Ureter (tissue), 1 donor: Measurements from ENCODE around the gene KIF16B. TPM values are rescaled to one million over a fixed set of nuclear protein-coding genes. Genes with fewer than 3 reads are reported as not detected.
A peak's percentile ranks its signal among the peaks of the same experiment; 100 is the strongest.
"Not testable (repeated sequence)": the region's sequence is repeated elsewhere in the genome, so short reads cannot be mapped to it uniquely, and the experiment has no call there.

ENCODE experiments used
- DNase-seq: peaks from one replicate; pipeline ENCODE4 v3.0.0-alpha.2; 2020; ENCODE audit warnings: low spot score
- total RNA-seq: library from RNA; stranded (reverse); gene quantifications from one replicate; pipeline ENCODE4 v1.2.4, GENCODE V29; 2023
- donor health status: DM: yes; HTN: yes; CAD: no.

KIF16B gene, protein sequence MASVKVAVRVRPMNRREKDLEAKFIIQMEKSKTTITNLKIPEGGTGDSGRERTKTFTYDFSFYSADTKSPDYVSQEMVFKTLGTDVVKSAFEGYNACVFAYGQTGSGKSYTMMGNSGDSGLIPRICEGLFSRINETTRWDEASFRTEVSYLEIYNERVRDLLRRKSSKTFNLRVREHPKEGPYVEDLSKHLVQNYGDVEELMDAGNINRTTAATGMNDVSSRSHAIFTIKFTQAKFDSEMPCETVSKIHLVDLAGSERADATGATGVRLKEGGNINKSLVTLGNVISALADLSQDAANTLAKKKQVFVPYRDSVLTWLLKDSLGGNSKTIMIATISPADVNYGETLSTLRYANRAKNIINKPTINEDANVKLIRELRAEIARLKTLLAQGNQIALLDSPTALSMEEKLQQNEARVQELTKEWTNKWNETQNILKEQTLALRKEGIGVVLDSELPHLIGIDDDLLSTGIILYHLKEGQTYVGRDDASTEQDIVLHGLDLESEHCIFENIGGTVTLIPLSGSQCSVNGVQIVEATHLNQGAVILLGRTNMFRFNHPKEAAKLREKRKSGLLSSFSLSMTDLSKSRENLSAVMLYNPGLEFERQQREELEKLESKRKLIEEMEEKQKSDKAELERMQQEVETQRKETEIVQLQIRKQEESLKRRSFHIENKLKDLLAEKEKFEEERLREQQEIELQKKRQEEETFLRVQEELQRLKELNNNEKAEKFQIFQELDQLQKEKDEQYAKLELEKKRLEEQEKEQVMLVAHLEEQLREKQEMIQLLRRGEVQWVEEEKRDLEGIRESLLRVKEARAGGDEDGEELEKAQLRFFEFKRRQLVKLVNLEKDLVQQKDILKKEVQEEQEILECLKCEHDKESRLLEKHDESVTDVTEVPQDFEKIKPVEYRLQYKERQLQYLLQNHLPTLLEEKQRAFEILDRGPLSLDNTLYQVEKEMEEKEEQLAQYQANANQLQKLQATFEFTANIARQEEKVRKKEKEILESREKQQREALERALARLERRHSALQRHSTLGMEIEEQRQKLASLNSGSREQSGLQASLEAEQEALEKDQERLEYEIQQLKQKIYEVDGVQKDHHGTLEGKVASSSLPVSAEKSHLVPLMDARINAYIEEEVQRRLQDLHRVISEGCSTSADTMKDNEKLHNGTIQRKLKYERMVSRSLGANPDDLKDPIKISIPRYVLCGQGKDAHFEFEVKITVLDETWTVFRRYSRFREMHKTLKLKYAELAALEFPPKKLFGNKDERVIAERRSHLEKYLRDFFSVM (N-terminal part only)
- total RNA-seq: 30.4 TPM

DNA sequence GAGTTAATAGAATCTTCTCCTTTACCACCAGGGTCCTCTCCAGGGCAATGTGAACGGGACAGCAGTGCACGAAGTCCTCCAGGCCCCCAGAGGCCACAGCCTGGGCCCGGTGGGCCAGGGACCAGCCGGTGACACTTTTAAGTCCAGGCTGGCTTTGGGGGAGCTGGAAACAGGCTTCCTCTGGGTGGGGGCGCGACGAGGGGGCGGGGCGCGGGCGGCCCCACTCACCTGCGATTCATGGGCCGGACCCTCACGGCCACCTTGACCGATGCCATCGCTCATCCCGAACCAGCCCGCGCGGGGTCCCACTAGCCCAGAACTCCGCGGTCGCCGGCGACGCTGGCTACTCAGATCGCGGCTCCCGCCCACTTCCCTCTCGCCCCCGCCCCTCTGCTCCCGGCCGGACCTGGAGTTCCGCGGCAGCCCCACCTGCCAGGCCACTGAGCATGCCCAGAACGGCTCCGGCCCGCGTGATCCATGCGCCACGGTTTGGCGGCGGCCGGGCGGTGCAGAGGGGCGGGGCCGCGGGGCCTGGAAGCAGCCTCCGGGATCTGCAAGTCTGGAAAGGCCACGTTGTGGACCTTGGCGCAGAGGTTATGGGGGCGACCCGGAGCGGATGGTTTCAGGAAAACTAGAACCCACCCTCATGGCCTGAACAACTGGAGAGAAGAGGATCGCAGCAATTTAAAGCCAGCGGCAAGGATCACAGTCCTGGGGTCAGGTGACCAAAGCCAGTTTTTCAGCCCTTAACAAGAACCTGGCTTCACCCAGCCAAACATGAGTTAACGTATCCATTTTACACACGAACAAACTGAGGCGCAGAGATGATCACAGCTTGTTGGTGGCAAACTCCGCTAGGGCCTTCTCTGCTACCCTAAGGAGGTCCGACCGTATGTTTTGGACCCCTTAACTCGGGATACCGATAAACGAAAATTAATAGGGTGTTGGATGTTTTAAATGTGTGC, at the start of gene KIF16B:
KIF16B (minus strand) TSS at position 448 of the 965 bp plus-strand sequence; CDS start at position 275, 173 bp downstream.
- peak; percentile 94 for DNase-seq

DNA sequence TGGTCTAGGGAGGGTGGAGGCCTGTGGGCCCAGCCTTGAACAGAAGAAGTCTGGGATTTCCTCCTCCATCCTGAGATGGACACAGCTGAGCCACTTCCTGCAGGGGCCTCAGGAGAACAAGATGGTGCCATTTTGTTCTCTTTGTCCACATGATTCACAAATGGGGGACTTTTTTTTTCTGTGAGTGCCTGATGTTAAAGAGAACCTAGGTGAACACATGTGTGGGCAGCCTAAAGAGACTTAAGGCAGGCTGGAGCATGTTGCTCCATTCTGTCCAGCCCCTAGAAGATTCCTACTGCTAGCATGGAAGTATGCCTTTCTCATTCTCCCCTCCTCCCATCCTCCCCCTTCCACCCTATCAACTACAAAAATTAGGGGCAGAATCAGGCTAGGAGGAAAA, 49.3 kb upstream of the KIF16B start:
- no peak for DNase-seq

DNA sequence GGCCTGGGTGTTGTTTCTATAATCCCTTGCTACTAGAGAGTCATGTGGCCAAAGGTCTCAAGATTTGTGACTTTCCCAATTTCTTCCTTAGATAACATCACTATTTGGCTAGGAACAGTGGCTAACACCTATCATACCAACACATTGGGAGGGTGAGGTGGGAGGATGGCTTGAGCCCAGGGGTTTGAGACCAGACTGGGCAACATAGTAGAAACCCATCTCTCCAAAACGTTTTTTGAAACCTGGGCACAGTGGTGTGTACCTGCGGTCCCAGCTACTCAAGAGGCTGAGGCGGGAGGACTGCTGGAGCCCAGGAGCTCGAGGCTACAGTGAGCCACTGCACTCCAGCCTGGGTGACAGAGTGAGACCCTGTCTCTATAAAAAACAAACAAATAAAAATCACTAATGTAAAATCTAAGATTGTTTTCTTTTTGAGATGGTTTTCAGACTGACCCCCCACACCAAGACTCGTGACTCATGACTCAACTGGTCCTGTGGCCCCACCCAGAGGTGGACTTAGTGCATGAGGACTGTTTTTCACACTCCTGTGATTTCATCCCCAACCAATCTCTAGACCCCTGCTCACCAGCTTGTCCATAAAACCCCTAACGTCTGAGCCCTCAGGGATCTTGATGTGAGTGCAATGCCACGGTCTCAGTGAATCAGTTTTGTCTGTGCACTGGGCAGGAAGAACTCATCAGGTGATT, 48.3 kb upstream of the KIF16B start:
- DNase-seq: no peak

DNA sequence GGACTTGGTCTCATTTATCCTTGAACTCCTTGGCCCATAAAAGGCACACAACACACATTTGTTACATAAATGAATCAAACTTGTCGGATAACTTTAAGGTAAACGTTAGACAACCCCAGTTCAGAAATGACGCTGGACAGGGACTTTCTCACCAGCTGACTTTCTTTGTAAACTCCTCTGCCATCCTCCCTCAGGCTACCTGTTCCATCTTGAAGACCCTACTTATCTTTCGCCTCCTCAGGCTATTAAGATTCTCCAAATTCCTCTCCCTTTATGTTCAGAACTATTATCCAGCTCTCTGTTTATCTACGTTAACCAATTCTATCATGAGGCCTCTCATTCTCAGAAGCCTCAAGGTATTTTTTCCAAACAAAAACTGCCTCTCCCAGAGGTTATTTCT, 47.7 kb upstream of the KIF16B start:
- no peak for DNase-seq

DNA sequence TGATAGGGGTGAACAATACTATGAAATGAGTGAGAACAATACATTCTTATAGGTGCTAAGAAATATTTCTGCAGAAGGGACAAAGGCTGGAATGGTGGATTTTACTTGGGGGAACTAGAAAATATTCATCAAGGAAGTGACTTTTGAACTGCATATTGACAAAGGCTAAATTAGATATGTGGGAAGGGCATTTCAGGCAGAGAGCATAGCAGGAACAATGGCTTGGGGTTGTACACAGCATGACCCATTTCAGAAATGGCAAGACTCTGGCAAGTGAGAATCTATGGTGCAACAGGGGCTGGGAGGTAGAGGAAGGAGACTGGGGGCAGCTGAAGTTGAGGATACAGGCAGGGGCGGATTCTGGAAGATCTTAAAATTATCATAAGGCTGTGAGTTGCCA, 46.7 kb upstream of the KIF16B start:
- no peak for DNase-seq

DNA sequence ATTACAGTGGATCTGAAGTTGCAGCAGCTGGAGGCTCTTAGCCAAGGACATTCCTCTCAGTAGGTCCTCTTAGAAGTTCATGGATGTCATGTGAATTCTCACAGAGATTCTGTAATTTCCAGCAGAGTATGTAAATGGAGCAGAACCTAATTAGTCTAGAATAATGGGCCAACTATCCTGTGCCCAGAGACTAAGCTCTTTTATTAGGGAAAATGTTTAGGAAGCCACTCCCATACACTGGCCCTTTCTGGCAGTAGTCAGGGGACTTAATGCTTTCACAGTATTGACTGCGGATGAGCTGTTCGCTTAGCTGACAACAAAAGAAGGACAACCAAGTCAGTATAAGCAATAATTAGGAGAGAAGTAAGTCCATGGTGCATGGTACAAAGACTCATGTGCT, 43.8 kb upstream of the KIF16B start:
- DNase-seq: no peak

DNA sequence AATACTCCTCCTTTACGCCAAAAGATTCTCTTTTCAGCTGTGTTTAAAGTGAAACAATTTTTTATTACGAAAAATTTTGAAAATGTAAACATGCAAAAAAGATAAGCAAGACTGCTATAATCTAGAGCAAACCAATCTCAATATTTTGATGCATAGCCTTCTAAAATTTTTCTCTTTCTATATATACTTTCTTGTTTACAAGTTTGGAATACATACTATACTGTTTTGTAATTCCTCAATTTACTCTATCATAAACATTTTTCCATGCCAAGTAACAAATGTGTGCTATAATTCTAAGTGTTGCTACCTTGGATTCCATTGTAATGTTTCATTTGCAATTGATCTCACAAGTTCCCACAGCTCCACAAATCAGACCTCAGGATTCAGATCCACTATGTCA, 43.1 kb upstream of the KIF16B start:
- no peak for DNase-seq

DNA sequence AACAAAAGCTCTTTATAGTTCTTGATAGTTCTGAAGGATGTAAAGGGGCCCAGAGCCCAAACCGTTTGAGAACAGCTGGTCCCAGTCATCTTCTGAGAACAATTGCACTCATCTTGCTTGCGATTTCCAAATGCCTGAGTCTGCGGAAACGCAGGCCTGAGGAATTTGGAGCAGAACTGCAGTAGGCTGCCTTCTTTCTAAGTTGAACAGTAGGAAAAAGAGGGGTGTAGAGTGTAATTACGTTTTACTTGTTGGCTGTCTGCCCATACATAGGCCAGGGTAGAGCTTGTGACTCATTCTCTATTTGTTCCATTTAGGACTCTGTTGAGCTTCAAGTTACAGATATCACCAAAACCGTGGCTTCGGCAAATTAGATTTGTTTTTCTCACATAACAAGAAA, 42.0 kb upstream of the KIF16B start:
- DNase-seq: no peak

DNA sequence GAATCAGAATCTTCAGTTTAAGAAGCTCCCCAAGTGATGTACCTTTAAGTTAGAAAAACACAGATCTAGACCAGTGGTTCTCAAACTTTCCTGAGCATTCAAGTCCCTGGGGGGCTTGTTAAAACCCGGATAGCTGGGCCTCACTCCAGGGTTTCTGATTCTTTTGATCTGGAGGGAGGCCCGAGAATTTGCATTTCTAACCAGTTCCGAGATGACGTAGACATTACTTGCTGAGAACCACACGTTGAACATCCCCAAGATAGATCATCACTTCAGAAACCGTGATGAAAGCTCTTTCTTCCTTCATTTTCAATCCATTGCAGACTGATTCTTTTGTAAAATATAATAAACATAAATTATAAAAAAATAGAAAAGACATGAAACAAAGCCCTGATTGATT, 40.7 kb upstream of the KIF16B start:
- no peak for DNase-seq

DNA sequence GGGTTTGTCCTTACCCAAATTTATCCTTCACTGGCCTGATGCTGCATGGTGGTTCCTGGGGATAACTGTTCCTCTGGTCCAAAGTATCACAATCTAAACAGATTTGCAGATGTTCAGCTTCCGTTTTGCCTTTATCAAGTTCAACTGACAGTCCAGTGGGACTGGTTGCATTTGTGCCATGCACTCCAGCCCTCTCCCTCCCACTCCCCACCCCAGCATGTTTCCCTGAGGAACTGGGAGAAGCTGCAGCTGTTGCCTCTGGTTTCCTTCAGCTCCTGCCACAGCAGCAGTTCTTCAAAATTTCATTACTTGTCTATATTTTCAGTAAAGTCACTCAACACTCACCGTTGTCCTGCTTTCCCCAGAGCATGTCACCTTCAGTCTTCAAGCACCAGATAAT, 39.5 kb upstream of the KIF16B start:
- no peak for DNase-seq

DNA sequence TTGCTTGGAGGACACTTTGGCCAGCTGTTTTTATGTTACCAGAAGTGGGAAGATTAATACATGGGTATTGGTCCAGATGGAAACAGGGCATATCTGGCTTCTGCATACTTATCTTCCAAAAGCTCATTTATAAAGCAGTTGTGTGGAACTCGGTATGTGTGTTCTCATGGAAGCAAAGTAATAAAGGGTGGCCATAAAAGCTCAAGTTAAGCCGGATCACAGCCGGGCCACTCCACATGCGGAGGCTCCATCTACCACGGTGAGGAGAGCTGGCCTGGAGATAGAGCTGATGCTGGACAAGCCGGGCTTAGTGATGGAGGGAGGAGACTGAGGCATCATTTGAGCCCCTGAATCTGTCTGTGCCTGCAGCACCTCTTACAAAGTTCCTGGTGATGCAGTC, 38.6 kb upstream of the KIF16B start:
- DNase-seq: no peak

DNA sequence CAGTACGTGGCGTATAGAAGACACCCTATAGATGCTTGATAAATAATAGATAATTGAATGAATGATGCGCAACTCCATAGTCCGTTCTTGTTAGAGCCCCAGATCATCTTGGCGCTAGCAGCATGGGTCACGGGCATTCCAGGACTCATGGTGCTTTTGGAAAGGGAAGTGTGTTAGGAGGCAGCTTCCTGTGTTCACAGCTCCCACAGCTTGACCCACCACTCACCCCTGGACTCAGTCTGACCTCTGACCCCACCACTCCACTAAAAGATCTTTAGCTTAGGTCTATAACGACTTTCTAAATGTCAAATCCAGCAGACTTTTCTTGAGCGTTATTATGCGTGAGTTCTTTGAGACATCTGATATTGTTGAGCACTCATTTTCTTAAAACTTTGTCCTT, 35.8 kb upstream of the KIF16B start:
- no peak for DNase-seq

DNA sequence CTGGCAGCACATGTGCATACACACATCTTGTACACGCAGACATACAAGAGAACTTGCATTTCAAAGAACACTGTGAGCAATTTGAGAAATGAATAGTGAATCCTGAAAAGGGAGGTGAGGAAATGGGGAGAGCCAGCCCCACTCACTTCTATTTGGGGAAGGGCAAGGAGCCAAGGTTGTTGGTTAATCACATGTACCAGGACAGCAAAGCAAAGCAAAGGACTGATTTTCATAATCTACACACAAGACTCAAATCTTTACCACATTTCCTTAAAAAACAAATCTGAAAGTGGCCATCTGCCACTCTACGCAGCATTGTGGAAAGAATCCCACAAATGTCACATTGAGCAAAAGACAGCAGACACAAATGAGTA, 35.0 kb upstream of the KIF16B start:
- DNase-seq: no peak

DNA sequence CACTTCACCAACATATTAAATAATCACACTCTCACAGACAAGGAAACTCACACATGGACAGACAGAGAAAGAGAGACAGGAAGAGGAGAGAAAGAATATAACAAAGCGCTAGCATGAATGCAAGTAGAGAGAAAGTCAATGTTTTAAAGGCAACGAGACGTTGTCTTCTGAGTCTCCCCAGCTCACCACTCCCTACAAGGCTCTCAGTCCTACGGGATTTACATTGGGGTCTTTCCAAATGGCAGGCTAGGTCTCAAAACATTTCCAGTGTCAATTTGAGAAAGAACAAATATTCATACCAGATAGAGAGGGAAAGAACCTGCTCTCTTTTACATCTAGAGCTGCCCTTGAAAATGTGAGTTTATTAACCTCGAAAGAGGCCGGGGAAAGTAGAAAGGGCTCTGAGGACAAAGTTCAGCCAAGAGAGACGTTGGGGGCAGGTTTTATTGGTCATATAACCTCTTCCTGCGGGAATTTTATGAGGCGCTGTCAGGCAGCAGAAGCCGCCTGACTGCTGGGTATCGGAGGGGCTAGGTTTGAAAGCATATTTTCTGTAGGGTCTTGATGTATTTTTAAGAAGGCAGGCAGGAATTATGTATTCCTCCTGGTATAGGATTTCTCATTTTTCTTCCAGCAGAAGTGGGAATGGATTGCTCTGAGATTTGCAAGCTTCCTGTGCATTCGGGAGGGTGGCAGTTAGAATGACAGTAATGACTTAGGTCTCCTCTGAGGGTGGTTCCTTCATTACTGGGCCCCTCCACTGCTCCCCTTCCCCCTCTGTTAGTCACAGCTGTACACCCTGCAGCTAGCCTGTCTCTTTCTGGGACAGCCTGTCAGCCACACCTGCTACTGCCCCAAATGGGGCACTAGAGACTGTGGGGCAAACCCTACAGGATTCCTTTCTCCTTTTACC, 34.4 kb upstream of the KIF16B start:
- DNase-seq: no peak

DNA sequence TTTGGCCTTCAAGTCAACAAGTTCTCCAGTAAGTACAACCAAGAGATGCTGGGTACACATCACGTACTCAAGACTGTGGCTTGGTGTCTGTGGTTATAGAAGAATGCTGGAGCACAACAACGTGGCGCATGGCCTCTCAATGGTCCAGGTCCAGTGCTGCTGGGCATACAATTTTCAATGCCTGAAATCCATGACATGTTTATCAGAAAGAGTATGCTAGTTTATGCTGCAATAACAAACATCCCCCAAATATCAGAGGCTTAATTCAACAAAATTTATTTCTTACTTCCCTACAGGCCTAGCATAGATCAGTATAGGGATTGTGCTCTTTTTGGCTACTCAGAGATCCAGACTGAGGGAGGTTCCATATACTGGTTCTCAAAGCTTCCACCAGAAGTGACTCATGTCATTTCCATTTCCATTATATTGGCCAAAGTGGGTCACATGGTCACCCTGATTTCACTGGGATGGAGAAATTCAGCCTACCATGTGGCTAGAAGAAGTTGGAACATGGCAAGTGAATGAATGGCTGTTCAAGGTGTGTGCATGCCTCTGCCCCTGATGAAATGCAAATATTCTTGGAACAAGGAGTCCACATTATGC, 33.3 kb upstream of the KIF16B start:
- no peak for DNase-seq

DNA sequence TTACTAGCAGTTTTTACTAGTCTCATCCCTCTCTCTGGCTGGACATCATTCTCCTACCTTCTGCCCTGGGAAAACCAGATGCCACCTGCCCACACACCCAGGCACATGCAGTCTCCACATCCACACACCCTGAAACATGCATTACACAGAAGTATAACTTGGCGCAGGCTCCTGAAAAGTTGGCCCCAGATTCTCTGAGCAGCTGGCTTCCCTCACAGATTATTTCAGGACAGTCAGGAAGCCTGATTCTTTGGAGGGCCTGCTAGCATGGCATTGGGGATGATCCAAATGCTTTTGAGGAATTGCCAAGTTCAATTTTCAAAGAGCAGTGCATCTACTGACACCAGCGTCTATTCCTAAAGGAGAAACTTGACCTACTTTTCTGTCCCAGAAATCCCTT, 27.8 kb upstream of the KIF16B start:
- DNase-seq: no peak

DNA sequence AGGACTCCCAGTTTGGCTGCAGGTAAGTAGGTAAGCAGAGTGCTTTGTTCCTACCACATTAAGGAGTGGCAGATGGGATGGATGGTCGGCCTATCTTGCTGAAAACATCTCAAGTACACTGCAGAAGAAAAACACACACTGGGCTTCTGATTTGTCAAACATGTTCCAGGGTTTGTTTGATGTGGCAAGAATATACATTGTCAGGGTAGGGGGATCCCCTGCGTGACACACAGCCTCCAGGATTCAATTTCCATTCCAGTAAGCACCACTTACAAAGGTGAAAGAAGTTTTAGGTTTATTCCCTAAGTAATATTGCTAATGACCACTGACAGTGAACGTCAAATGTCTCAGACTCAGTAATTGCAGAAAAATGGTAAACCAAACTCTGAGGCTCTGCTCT, 26.0 kb upstream of the KIF16B start:
- no peak for DNase-seq

DNA sequence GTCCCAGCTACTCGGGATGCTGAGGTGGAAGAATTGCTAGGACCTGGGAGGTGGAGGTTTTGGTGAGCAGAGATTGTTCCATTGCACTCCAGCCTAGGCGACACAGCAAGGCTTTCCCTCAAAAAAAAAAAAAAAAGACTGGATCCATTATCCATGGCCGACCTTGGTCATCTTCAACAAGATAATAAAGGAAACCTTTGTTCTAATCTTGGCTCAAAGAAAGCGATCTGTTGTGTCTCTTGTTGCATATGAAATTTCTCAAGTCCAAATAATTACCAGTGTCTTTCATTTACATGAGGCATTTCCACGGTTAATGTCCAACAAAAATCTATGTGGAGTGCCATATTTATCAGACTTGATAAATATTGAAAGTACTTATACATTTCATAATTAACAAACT, 23.7 kb upstream of the KIF16B start:
- DNase-seq: no peak

DNA sequence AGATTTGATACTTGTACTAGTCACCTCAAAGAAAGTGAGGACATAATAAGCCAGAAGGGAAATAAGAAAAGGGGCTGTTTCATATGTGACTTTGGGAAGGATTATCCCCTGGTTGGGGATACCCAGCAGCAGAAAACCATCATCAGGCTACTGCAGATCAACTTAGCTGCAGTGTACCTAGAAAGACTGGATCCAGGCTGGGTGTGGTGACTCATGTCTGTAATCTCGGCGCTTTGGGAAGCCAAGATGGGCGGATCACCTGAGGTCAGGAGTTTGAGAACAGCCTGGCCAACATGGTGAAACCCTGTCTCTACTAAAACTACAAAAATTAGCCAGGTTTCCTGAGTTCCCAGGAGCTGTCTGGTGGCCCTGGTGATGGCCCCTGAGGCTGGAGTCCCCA, 23.2 kb upstream of the KIF16B start:
- DNase-seq: not testable (repeated sequence)
